ENCODE data around the gene DUSP8.
"Not testable (repeated sequence)": the region's sequence is repeated elsewhere in the genome, so short reads cannot be mapped to it uniquely, and the experiment has no call there.

DUSP8 gene

GRCh38 chr11:1512531-1513258 is 59.4 kb downstream of the DUSP8 start:
- DNase-seq: not testable (repeated sequence)

DNA sequence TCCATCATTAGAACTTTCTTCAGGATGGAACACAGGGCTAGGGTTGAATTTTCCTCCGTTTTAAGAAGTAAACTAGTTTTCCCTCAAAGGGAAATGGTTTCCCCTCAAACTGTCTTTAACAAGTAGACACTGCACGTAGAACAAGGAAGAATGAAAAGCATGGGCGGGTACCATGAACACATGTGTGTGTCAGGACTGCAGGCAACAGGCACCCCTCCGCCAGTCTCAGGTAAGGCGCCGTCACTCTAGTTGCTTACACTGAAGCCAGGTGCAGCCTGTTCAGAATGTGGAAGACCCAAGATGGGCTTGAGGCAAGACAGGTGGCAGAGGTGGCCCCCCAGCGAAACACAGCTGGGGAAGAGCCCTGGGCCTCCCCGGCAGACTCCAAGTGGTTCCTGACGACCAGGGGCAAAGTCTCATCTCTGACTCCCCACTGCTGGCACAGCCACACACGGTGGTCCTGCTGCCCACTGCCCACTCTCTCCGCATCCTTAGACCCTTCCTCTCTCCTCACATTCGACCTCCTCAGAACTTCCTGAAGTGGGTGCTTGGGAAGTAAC is 60.1 kb downstream of the DUSP8 start:
- DNase-seq: no peak

DNA sequence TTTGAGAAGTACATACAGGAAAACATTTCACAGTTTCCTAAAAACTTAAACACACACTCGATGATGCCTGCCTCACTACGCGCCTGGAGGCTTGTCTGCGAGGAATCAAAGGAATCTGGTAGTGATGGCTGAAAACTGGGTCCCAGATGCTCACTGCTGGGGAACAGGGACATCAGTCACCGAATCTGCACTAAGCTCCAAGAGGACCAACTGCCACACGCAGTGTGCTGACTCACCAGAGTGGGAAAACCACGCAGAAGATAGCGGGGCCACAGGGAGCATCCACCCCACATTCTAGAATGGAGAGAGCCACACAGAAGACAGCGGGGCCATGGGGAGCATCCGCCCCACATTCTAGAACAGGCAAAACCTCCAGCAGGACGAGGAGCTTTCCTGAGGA is 61.1 kb downstream of the DUSP8 start:
- DNase-seq: no peak

GRCh38 chr11:1510351-1510750 is 61.7 kb downstream of the DUSP8 start:
- DNase-seq: not testable (repeated sequence)

DNA sequence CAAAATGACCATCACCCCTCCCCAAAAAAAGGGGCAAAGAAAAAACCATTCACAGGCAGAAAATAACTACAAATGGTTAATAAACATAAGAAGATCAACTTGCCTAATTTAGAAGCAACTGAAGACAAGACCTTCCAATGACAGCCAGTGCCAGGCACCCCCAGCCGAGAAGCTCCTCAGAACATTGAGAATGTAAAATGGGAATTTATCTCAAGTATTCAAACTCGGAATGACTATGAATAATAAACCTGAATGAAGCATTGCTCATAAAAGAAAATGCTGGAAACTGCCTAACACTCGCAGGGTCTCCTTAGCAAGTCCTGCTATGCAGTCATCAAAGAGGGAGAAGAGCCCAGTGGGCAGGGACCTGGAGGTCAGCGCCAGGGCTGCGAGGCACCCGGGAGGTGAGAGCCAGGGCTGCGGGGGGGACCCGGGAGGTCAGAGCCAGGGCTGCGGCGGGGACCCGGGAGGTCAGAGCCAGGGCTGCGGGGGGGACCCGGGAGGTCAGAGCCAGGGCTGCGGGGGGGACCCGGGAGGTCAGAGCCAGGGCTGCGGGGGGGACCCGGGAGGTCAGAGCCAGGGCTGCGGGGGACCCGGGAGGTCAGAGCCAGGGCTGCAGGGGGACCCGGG is 62.3 kb downstream of the DUSP8 start:
- no peak for DNase-seq

DNA sequence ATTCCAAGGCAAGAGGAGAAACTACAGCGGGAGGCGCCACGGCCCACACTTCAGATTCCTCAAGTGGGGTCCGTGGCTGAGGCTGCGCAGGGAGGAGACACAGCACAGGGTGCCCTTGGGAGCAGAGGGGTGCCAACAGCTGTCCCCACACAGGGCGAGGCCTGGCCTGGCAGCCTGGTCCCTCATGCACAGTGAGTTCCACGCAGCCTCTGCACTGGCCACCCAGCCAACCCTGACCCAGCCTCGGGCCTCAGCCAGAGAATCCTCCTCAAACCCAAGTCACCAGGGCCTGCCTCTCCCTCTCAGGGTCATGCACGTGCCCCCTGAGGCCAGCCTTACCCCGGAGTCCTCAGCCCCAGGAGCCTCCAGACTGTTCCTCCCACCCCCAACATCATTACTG is 63.1 kb downstream of the DUSP8 start:
- DNase-seq: no peak

- no peak for DNase-seq
These were observed 63.6 kb downstream of the DUSP8 start for GRCh38 chr11:1508491-1508891.

- no peak for DNase-seq
These were observed 64.5 kb downstream of the DUSP8 start for GRCh38 chr11:1507381-1508140.

GRCh38 chr11:1506981-1507380 is 65.1 kb downstream of the DUSP8 start:
- DNase-seq: no peak

GRCh38 chr11:1505480-1505879 is 66.6 kb downstream of the DUSP8 start:
- no peak for DNase-seq

DNA sequence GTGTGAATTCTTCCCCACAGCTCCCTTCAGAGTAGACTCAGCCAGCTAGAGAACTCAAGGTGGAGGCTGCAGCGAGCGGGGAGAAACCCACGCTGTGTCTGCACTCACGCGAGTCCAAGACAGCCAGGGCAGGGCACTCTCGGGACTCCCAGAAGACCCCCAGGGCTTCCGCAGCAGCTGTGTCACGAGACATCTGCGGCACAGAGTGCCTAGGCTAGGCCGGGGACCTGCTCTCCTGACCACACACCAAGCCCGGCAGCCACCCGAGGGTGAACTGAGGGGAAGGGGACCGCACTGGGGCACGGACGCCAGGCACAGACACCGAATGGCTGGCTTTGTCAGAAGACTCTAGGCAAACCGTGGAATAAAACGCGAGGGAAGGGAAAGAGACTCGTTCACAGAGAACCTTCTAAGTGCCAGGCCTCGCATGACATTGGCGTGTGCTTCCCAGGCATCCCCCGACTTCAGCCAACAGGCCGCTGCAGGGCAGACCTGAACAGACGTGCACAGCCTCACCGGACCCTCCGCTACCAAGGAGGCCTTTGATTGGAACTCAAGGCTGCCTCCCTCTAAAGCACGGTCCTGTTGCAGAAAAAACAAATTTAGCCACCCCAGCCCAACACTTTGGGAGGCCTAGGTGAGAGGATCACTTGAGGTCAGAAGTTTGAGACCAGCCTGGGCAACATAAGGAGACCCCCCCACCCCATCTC is 67.3 kb downstream of the DUSP8 start:
- DNase-seq: no peak

DNA sequence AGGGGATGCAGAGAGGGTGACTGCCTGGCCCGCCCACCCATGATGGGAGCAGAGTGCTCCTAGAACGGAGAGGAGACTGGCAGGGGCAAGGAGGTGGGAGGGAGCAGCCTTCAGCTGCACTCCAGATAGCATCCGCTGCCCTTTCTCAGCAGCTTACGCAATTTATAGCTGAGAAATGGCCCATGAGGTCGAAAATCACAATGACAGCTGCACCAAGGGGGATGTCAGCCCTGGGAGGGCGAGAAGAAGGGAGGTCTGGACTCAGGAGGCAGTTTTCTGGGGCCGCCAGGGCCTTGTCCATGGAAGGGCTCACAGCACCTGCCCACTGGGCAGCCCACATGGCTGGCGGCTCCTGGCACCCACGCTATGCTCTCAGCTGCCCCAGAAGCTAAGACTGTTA is 67.9 kb downstream of the DUSP8 start:
- no peak for DNase-seq
